Coronary artery (tissue), 2 donors: ENCODE measurements around the gene MSX1.
A peak's percentile ranks its signal among the peaks of the same experiment; 100 is the strongest.

Source experiments
- DNase-seq: peaks from one replicate; pipeline ENCODE4 v3.0.0-alpha.2; 2017; ENCODE audit warnings: low spot score
- H3K27ac ChIP-seq, 2 donors: fragments of 200-600 bp; sonication (generic); one replicate each; pipeline ENCODE4 v1.5.1; 2016 to 2019
- H3K4me3 ChIP-seq: fragments of 200-600 bp; sonication (generic); 2 replicates; pipeline ENCODE4 v1.5.1; 2016; ENCODE audit warnings: mild to moderate bottlenecking, moderate library complexity
- TF ChIP-seq, protein P1 (sequence below): fragments of 200-600 bp; sonication (generic); IDR thresholded peaks from one replicate; pipeline ENCODE4 v1.5.1; 2019; ENCODE audit warnings: antibody characterized with exemption

The MSX1 gene

DNA sequence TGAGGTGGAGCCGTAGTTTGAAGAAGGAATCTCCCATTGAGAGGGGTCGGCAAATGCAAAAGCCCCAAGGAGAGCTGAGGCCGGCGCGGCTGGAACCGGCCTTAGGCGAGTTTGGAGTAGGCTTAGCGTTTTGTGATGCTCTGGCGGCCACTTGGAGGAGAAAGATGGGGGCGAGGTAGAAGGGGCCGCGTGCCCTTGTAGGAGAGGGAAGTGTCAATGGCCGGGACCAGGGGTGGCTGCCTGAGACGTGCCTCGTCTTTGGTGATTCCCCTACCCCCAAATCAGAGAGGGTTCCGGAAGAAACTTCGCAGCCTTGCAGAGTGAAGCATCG lies 11.7 kb downstream of the MSX1 start:
- DNase-seq, result no peak
- TF ChIP-seq, protein P1, sequence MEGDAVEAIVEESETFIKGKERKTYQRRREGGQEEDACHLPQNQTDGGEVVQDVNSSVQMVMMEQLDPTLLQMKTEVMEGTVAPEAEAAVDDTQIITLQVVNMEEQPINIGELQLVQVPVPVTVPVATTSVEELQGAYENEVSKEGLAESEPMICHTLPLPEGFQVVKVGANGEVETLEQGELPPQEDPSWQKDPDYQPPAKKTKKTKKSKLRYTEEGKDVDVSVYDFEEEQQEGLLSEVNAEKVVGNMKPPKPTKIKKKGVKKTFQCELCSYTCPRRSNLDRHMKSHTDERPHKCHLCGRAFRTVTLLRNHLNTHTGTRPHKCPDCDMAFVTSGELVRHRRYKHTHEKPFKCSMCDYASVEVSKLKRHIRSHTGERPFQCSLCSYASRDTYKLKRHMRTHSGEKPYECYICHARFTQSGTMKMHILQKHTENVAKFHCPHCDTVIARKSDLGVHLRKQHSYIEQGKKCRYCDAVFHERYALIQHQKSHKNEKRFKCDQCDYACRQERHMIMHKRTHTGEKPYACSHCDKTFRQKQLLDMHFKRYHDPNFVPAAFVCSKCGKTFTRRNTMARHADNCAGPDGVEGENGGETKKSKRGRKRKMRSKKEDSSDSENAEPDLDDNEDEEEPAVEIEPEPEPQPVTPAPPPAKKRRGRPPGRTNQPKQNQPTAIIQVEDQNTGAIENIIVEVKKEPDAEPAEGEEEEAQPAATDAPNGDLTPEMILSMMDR, result no peak
- peak overlapping the region; percentile 5 for H3K4me3 ChIP-seq
- no peak overlapping the region for H3K27ac ChIP-seq

DNA sequence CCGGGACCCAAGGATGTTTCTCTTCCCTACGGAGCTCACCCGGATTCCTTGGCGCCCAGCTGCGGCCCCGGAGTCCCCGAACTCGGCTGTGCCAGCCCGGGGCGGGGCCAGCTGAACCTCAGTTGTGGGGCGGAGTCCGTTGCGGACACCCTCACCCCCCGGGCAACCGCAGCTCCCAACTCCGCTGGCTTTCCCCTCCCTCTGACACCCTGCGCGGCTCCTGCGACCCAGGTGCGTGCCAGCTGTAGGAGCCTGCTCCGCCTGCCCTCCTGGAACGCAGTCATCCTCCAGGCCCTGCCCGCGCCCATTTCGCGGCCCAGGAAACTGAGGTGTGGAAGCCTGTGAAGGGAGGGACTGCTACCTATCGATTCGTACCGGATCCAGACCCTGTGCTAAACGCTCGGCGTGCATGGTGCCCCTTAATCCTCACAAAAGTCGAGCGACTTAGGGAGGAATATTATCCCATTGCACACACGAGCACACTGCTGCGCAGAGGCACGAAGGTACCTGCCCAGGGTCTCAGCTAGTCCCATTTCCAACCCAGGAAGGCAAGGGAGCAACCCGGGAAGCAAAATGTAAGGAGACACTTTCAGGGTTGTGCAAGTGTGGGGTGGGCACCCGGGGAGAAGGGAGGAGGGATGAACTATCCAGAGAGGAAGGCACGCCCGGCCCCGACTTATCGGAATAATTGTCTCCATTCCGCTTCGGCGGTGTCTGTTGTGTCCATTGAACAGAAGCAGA lies 12.3 kb downstream of the MSX1 start:
- TF ChIP-seq, protein P1, result no peak
- H3K27ac ChIP-seq, result no peak overlapping the region
- DNase-seq, result no peak
- peak overlapping the region; percentile 5 for H3K4me3 ChIP-seq

DNA sequence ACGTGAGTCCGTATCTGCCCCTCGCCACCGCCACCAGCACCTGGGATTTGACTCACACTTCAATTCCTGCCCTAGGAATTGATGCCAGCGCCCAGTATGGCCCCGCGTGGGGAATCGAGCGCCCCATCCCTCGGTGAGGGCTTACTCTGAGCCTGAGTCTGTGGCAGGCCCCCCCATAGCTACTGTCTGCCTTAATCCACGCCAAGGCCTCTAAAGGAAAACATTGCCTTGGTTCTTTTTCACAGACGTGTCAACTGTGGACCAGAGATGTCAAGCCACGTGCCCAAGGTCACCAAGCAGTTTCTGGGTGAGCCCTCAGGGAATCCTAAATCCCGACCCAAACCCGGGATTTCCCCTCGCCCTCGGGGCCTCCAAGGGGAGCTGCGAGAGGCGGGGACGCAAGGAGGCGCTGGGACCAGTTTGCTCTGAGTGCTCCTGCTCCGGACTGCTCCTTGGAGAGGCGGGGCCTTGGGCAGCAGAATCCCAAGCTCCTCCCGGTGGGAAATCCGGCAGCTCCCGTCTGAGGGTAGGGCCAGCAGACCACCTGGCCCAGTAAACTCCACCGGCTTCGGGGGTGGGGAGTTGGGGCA lies 12.9 kb downstream of the MSX1 start:
- H3K27ac ChIP-seq, result no peak overlapping the region
- TF ChIP-seq, protein P1, result no peak
- no peak for DNase-seq
- no peak overlapping the region for H3K4me3 ChIP-seq

DNA sequence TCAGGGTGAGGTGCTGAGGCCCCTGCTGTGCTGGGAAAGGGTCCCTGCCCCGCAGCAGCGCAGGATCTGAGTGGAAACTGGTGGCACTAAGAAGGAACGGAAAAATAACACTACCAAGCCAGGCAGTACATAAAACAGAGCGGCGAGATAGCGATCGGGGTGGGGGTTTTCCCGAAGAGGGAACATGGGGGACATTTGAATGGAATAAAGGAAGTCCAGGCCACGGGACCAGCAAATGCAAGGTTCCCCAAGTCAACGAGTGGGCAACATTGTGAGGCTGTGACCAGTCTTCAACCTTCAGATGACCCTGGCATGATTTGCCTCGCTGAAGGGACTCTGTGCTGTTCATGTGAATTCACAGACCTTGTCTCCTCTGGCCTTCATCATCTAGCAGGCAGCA lies 13.7 kb downstream of the MSX1 start:
- no peak overlapping the region for H3K4me3 ChIP-seq
- DNase-seq, result no peak
- no peak overlapping the region for H3K27ac ChIP-seq
- TF ChIP-seq, protein P1, result no peak

DNA sequence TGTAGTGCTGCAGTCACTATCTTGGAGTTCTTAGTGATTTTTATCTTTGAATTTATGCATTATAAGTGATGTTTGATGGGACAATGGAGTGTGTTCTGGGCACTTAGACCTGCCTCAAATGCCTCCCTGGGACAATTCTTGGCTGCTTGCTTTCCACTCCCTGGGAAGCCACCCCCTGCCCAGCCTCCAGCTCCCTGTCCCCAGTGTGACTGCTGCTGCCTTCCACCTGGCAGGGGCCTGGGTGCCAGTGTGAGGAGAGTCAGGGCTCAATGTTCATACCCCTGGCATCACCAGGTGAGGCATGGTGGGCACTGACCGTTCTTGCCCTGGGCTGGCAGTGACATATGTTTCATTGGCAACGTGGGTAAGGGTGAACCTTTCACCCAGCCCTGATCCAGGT lies 14.8 kb downstream of the MSX1 start:
- DNase-seq, result no peak
- Histone ChIP-seq H3K4me3 (no peak overlapping the region), H3K27ac (no peak overlapping the region)
- TF ChIP-seq, protein P1, result no peak

DNA sequence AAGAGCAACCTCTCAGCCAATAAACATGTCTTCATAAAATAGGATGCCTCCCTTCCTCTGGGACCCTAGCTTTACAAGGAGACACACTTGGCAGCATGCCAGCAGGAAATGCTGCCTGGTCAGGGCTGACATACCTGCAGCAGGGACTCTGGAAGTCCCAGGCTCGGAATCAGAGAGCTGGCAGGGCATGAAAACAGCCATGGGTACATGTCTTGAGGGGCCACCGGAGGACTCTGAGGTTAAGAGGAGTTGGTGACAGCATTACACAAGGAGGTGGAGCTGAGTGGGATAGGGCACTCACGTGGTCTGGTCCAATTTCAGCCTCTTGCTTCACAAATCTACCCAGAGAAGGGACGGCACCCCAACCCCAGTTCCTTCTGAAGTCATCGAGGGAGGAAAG lies 15.7 kb downstream of the MSX1 start:
- TF ChIP-seq, protein P1, result no peak
- Histone ChIP-seq H3K27ac (no peak overlapping the region), H3K4me3 (no peak overlapping the region)
- DNase-seq, result no peak

DNA sequence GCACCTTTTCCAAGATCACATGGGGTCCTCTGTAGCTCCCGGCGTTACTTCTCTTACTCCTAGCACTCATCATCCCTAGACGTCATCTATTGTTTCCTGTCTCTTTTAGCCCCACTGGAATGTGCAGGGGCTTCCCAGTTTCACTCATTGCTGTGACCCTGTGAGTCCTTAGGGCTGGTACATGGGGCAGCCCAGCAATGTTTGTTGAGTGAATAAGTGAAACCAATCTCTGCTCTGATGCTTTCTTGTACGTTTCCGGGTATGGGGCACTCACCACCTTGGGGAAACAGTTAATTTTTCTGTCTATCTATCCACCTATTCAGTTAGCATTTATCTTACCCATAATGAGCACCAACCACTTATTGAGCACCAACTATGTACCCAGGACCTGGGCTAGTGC lies 16.1 kb downstream of the MSX1 start:
- TF ChIP-seq, protein P1, result no peak
- H3K27ac ChIP-seq, result no peak overlapping the region
- no peak for DNase-seq
- no peak overlapping the region for H3K4me3 ChIP-seq
